IPS DF 19.7 (cell line): ENCODE measurements around the gene PTPRD.

Experiments used
- DNase-seq: peaks from one replicate; pipeline ENCODE4 v3.0.0-alpha.2; 2013; ENCODE audit warnings: low read depth, low spot score

PTPRD gene

GRCh38 chr9:8394341-8394740 is 2218.5 kb downstream of the PTPRD start:
- no peak for DNase-seq

- DNase-seq = no peak
Measured at GRCh38 chr9:8392866-8393265, 2219.9 kb downstream of the PTPRD start.

GRCh38 chr9:8391566-8391965 is 2221.2 kb downstream of the PTPRD start:
- DNase-seq = no peak

- DNase-seq = no peak
Measured at GRCh38 chr9:8391132-8391531, 2221.7 kb downstream of the PTPRD start.

GRCh38 chr9:8390571-8390970 is 2222.2 kb downstream of the PTPRD start:
- no peak for DNase-seq

GRCh38 chr9:8389531-8389930 is 2223.3 kb downstream of the PTPRD start:
- no peak for DNase-seq

- DNase-seq = no peak
Measured at GRCh38 chr9:8388132-8388531, 2224.7 kb downstream of the PTPRD start.

- DNase-seq = no peak
Measured at GRCh38 chr9:8384091-8384490, 2228.7 kb downstream of the PTPRD start.

GRCh38 chr9:8382777-8383527 is 2229.8 kb downstream of the PTPRD start:
- no peak for DNase-seq

- no peak for DNase-seq
Measured at GRCh38 chr9:8382266-8382665, 2230.5 kb downstream of the PTPRD start.

- DNase-seq = no peak
Measured at GRCh38 chr9:8381601-8382000, 2231.2 kb downstream of the PTPRD start.

GRCh38 chr9:8374471-8374870 is 2238.3 kb downstream of the PTPRD start:
- no peak for DNase-seq

GRCh38 chr9:8371686-8372085 is 2241.1 kb downstream of the PTPRD start:
- no peak for DNase-seq

GRCh38 chr9:8366161-8366926 is 2246.5 kb downstream of the PTPRD start:
- no peak for DNase-seq

- DNase-seq = no peak
Measured at GRCh38 chr9:8365466-8366160, 2247.2 kb downstream of the PTPRD start.

- no peak for DNase-seq
Measured at GRCh38 chr9:8365029-8365428, 2247.8 kb downstream of the PTPRD start.

GRCh38 chr9:8364026-8364752 is 2248.6 kb downstream of the PTPRD start:
- no peak for DNase-seq

- no peak for DNase-seq
Measured at GRCh38 chr9:8362250-8362649, 2250.6 kb downstream of the PTPRD start.

- no peak for DNase-seq
Measured at GRCh38 chr9:8361364-8361763, 2251.4 kb downstream of the PTPRD start.

GRCh38 chr9:8356406-8356805 is 2256.4 kb downstream of the PTPRD start:
- DNase-seq = no peak

GRCh38 chr9:8351436-8351835 is 2261.4 kb downstream of the PTPRD start:
- no peak for DNase-seq

GRCh38 chr9:8349901-8350300 is 2262.9 kb downstream of the PTPRD start:
- no peak for DNase-seq
